HCT116 (cell line): ENCODE results near the gene THG1L. TPM values are rescaled to one million over a fixed set of nuclear protein-coding genes. Genes with fewer than 3 reads are reported as not detected.

Experiments used
- ATF3 ChIP-seq: IDR thresholded peaks from 2 replicates; pipeline ENCODE4 v1.6.1; 2012
- CBX3 ChIP-seq: IDR thresholded peaks from 2 replicates; pipeline ENCODE4 v1.6.1; 2012; ENCODE audit warnings: low read depth
- CEBPB ChIP-seq: IDR thresholded peaks from 2 replicates; pipeline ENCODE4 v1.6.1; 2012; ENCODE audit warnings: low read depth
- EGR1 ChIP-seq: IDR thresholded peaks from 2 replicates; pipeline ENCODE4 v1.6.1; 2012; ENCODE audit warnings: low read depth
- MAX ChIP-seq: IDR thresholded peaks from 2 replicates; pipeline ENCODE4 v1.6.1; 2012
- POLR2A ChIP-seq: IDR thresholded peaks from 2 replicates; pipeline ENCODE4 v1.7.0; 2011; ENCODE audit warnings: borderline replicate concordance; ENCODE audit not compliant: insufficient read depth, insufficient read length; ENCODE audit errors: extremely low read depth
- YY1 ChIP-seq: IDR thresholded peaks from 2 replicates; pipeline ENCODE4 v1.6.1; 2011; ENCODE audit warnings: low read length, low read depth, moderate library complexity, mild to moderate bottlenecking; ENCODE audit not compliant: insufficient replicate concordance; ENCODE audit errors: extremely low read depth
- ZFX ChIP-seq: fragments of 450-650 bp; IDR thresholded peaks from 2 replicates; pipeline ENCODE4 v1.6.1; 2017
- total RNA-seq: library from RNA; stranded (reverse); gene quantifications from one replicate; pipeline ENCODE4 v1.2.1, GENCODE V29; 2021; ENCODE audit not compliant: unreplicated experiment
- TF ChIP-seq, protein P1 (sequence below): IDR thresholded peaks from 2 replicates; pipeline ENCODE4 v1.6.1; 2012; ENCODE audit warnings: low read depth
- TF ChIP-seq, protein P2 (sequence below): IDR thresholded peaks from 2 replicates; pipeline ENCODE4 v1.6.1; 2011; ENCODE audit warnings: mild to moderate bottlenecking, low read length, moderate library complexity; ENCODE audit not compliant: insufficient replicate concordance; ENCODE audit errors: extremely low read depth

The THG1L gene
- total RNA-seq, 1 experiment from 2014 or later, result 33.9 TPM

- TF ChIP-seq, protein P1, sequence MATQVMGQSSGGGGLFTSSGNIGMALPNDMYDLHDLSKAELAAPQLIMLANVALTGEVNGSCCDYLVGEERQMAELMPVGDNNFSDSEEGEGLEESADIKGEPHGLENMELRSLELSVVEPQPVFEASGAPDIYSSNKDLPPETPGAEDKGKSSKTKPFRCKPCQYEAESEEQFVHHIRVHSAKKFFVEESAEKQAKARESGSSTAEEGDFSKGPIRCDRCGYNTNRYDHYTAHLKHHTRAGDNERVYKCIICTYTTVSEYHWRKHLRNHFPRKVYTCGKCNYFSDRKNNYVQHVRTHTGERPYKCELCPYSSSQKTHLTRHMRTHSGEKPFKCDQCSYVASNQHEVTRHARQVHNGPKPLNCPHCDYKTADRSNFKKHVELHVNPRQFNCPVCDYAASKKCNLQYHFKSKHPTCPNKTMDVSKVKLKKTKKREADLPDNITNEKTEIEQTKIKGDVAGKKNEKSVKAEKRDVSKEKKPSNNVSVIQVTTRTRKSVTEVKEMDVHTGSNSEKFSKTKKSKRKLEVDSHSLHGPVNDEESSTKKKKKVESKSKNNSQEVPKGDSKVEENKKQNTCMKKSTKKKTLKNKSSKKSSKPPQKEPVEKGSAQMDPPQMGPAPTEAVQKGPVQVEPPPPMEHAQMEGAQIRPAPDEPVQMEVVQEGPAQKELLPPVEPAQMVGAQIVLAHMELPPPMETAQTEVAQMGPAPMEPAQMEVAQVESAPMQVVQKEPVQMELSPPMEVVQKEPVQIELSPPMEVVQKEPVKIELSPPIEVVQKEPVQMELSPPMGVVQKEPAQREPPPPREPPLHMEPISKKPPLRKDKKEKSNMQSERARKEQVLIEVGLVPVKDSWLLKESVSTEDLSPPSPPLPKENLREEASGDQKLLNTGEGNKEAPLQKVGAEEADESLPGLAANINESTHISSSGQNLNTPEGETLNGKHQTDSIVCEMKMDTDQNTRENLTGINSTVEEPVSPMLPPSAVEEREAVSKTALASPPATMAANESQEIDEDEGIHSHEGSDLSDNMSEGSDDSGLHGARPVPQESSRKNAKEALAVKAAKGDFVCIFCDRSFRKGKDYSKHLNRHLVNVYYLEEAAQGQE, result no peak
- TF ChIP-seq ATF3, result no peak
- no peak for TF ChIP-seq CEBPB
- TF ChIP-seq, protein P2, sequence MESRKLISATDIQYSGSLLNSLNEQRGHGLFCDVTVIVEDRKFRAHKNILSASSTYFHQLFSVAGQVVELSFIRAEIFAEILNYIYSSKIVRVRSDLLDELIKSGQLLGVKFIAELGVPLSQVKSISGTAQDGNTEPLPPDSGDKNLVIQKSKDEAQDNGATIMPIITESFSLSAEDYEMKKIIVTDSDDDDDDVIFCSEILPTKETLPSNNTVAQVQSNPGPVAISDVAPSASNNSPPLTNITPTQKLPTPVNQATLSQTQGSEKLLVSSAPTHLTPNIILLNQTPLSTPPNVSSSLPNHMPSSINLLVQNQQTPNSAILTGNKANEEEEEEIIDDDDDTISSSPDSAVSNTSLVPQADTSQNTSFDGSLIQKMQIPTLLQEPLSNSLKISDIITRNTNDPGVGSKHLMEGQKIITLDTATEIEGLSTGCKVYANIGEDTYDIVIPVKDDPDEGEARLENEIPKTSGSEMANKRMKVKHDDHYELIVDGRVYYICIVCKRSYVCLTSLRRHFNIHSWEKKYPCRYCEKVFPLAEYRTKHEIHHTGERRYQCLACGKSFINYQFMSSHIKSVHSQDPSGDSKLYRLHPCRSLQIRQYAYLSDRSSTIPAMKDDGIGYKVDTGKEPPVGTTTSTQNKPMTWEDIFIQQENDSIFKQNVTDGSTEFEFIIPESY, result no peak
- no peak for TF ChIP-seq POLR2A
- TF ChIP-seq YY1, result no peak
- no peak for TF ChIP-seq ZFX
- no peak for TF ChIP-seq MAX
- TF ChIP-seq EGR1, result no peak
- no peak for TF ChIP-seq CBX3
- TF ChIP-seq, all 23 proteins: peak for 0
Observed at GRCh38 chr5:157710882-157711281, 20.3 kb upstream of the THG1L start (continued).
